ENCODE measurements around the gene SMARCE1. TPM values are rescaled to one million over a fixed set of nuclear protein-coding genes. Genes with fewer than 3 reads are reported as not detected.

The SMARCE1 gene
- total RNA-seq, 1 experiment from 2014 or later = 57.9 TPM

DNA sequence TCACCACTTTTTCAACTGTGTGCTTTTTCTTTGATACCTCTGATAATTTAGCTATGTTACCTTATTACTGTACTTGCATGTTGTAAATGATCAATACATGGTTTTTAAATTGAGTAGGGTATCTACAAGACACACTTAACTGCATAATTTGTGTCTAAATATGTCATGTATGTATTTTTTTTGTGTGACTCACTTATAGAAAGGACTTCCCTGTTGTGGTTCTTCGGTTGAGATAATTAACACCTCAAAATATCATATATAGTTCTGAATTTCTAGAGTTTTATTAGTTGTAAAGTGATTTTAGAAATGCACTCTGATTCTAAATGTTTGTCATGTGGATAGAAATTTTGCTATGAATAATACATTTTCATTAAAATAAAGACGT lies 31.9 kb upstream of the SMARCE1 start:
- intact Hi-C loops (cut with micrococcal nuclease) = no loop called here
- Histone ChIP-seq H4K20me1 (ENCODE audit: low read length) (no peaks in the 10 kb centered on the region), H3K4me2 (ENCODE audit: low read length) (no peak overlapping the region), H3K9ac (ENCODE audit: low read length) (no peak overlapping the region), H3K4me3 (ENCODE audit: low read length) (no peak overlapping the region), H3F3A (ENCODE audit: low read length, unreplicated experiment) (no peaks in the 10 kb centered on the region), H3K9me3 (ENCODE audit: low read length) (no peaks in the 10 kb centered on the region), H3K27me3 (ENCODE audit: low read length) (peaks cover 27% of the 10 kb centered on the region), H3K4me1 (ENCODE audit: insufficient read depth, low read length) (no peaks in the 10 kb centered on the region), H2AFZ (ENCODE audit: low read length) (no peak overlapping the region), H3K27ac (ENCODE audit: low read length) (no peak overlapping the region), H3K79me2 (ENCODE audit: low read length) (no peaks in the 10 kb centered on the region), H3K36me3 (ENCODE audit: low read depth, low read length) (no peaks in the 10 kb centered on the region), H3K9me2 (replicated peaks; ENCODE audit: low read length) (no peaks in the 10 kb centered on the region)
- no peak for TF ChIP-seq EZH2 (IDR thresholded peaks at IDR 0.05; ENCODE audit: low read length, unreplicated experiment)
- TF ChIP-seq, protein P1, sequence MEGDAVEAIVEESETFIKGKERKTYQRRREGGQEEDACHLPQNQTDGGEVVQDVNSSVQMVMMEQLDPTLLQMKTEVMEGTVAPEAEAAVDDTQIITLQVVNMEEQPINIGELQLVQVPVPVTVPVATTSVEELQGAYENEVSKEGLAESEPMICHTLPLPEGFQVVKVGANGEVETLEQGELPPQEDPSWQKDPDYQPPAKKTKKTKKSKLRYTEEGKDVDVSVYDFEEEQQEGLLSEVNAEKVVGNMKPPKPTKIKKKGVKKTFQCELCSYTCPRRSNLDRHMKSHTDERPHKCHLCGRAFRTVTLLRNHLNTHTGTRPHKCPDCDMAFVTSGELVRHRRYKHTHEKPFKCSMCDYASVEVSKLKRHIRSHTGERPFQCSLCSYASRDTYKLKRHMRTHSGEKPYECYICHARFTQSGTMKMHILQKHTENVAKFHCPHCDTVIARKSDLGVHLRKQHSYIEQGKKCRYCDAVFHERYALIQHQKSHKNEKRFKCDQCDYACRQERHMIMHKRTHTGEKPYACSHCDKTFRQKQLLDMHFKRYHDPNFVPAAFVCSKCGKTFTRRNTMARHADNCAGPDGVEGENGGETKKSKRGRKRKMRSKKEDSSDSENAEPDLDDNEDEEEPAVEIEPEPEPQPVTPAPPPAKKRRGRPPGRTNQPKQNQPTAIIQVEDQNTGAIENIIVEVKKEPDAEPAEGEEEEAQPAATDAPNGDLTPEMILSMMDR (conservative IDR thresholded peaks at IDR 0.05; ENCODE audit: low read depth, low read length) = no peak
- no peak for TF ChIP-seq EZH2phosphoT487 (IDR thresholded peaks at IDR 0.05; ENCODE audit: borderline replicate concordance, low read length)
- no peak for ATAC-seq
- DNase-seq = no peak
- no TSS peak for BruUV-seq (replicated peaks)
- ChIA-PET POLR2A (ENCODE audit: unreplicated experiment) (no interaction called here), CTCF (no interaction called here)

DNA sequence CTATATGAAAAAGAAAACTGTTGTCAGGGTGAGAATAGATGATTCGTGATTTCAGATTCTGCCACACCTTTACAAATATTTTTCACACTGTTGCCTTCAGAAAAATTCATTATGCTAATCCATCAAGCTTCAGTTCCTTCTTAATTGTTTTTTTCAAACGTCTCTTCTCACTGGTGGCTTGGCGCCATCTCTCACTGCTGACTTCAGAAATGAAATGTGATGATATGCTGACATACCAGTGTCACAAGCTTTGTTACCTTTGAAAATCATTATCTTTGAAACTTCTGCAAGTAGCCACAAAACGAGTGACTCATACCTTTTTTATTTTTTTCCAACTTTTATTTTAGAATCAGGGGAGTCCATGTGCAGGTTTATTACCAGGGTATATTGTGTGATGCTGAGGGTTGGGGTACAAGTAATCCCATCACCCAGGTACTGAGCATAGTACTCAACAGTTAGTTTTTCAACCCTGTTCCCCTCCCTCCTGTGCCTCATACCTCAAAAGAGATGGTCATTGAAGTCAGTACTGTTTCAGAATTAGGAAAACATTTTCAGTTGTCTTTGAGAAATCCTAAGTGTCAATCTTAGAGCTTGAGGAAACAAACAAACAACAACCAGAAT lies 31.4 kb upstream of the SMARCE1 start:
- TF ChIP-seq, protein P1 (conservative IDR thresholded peaks at IDR 0.05; ENCODE audit: low read depth, low read length) = no peak
- TF ChIP-seq EZH2phosphoT487 (IDR thresholded peaks at IDR 0.05; ENCODE audit: borderline replicate concordance, low read length) (no peak), EZH2 (IDR thresholded peaks at IDR 0.05; ENCODE audit: low read length, unreplicated experiment) (no peak)
- H3K4me3 ChIP-seq (ENCODE audit: low read length) = no peak overlapping the region
- no TSS peak for BruUV-seq (replicated peaks)
- no peak overlapping the region for H3K9ac ChIP-seq (ENCODE audit: low read length)
- no peaks in the 10 kb centered on the region for H3K36me3 ChIP-seq (ENCODE audit: low read depth, low read length)
- H3K27me3 ChIP-seq (ENCODE audit: low read length) = peaks cover 32% of the 10 kb centered on the region
- intact Hi-C loops (cut with micrococcal nuclease) = no loop called here
- H3K27ac ChIP-seq (ENCODE audit: low read length) = no peak overlapping the region
- no peaks in the 10 kb centered on the region for H4K20me1 ChIP-seq (ENCODE audit: low read length)
- H3F3A ChIP-seq (ENCODE audit: low read length, unreplicated experiment) = no peaks in the 10 kb centered on the region
- no peaks in the 10 kb centered on the region for H3K79me2 ChIP-seq (ENCODE audit: low read length)
- DNase-seq = no peak
- CTCF ChIA-PET = no interaction called here
- H3K4me2 ChIP-seq (ENCODE audit: low read length) = no peak overlapping the region
- no peaks in the 10 kb centered on the region for H3K9me3 ChIP-seq (ENCODE audit: low read length)
- H3K9me2 ChIP-seq (replicated peaks; ENCODE audit: low read length) = no peaks in the 10 kb centered on the region
- no peak overlapping the region for H2AFZ ChIP-seq (ENCODE audit: low read length)
- ATAC-seq = no peak
- no peaks in the 10 kb centered on the region for H3K4me1 ChIP-seq (ENCODE audit: insufficient read depth, low read length)
- POLR2A ChIA-PET (ENCODE audit: unreplicated experiment) = no interaction called here

DNA sequence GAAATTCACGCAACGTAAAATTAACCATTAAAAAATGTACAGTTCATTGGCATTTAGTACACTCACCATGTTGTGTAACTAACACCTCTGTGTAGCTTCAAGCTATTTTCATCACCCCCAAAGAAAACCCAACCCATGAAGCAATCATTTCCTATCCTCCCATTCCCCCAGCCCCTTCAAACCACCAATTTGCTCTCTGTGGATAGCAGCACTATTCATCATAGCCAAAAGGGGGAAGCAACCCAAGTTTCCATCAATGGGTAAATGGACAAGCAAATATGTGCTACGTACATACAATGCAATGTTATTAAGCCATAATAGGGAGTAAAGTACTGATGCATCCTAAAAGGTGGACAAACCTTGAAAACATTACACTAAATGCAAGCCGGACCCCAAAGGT lies 28.3 kb upstream of the SMARCE1 start:
- ChIA-PET CTCF (no interaction called here), POLR2A (ENCODE audit: unreplicated experiment) (no interaction called here)
- H3K9me2 ChIP-seq (replicated peaks; ENCODE audit: low read length) = no peaks in the 10 kb centered on the region
- BruUV-seq (replicated peaks) = no TSS peak
- no peak overlapping the region for H3K9ac ChIP-seq (ENCODE audit: low read length)
- no peak overlapping the region for H3K27ac ChIP-seq (ENCODE audit: low read length)
- ATAC-seq = no peak
- TF ChIP-seq EZH2 (IDR thresholded peaks at IDR 0.05; ENCODE audit: low read length, unreplicated experiment) (no peak), EZH2phosphoT487 (IDR thresholded peaks at IDR 0.05; ENCODE audit: borderline replicate concordance, low read length) (no peak)
- TF ChIP-seq, protein P1 (conservative IDR thresholded peaks at IDR 0.05; ENCODE audit: low read depth, low read length) = no peak
- H3F3A ChIP-seq (ENCODE audit: low read length, unreplicated experiment) = no peaks in the 10 kb centered on the region
- no peaks in the 10 kb centered on the region for H3K9me3 ChIP-seq (ENCODE audit: low read length)
- H3K4me1 ChIP-seq (ENCODE audit: insufficient read depth, low read length) = no peaks in the 10 kb centered on the region
- intact Hi-C loops (cut with micrococcal nuclease) = no loop called here
- H3K4me2 ChIP-seq (ENCODE audit: low read length) = no peak overlapping the region
- DNase-seq = no peak
- H3K36me3 ChIP-seq (ENCODE audit: low read depth, low read length) = no peaks in the 10 kb centered on the region
- no peak overlapping the region for H2AFZ ChIP-seq (ENCODE audit: low read length)
- peaks cover 34% of the 10 kb centered on the region for H3K27me3 ChIP-seq (ENCODE audit: low read length)
- H3K79me2 ChIP-seq (ENCODE audit: low read length) = no peaks in the 10 kb centered on the region
- H4K20me1 ChIP-seq (ENCODE audit: low read length) = no peaks in the 10 kb centered on the region
- H3K4me3 ChIP-seq (ENCODE audit: low read length) = no peak overlapping the region
